A549 (cell line): ENCODE results near the gene UBTD1.

Experiments
- CHD2 ChIP-seq: fragments of 150-350 bp; IDR thresholded peaks from 2 replicates; pipeline ENCODE4 v1.6.1; 2014; ENCODE audit warnings: low read length; ENCODE audit not compliant: partially characterized antibody
- CTCF ChIP-seq: fragments of >200 bp; sonication (Bioruptor Twin); formaldehyde crosslinking; IDR thresholded peaks from 3 replicates; pipeline ENCODE4 v1.5.1; 2016
- EHF ChIP-seq: fragments of 250-450 bp; sonication (Bioruptor Pico); IDR thresholded peaks from 2 replicates; pipeline ENCODE4 v1.5.0; 2020; ENCODE audit warnings: mild to moderate bottlenecking
- EP300 ChIP-seq, 2 experiments: fragments of >200 bp; sonication (Bioruptor Twin); formaldehyde crosslinking; IDR thresholded peaks; 2 replicates in 1 of 2; 3 replicates in 1 of 2; pipeline ENCODE4 v1.6.1; 2016 to 2017
- FOSL2 ChIP-seq, 2 experiments: fragments of 450-650 bp in 1 of 2; fragments of >200 bp in 1 of 2; sonication (Bioruptor Twin) in 1 of 2; formaldehyde crosslinking; IDR thresholded peaks; 2 replicates each; pipeline versions ENCODE4 v1.5.0 to v1.6.1; 2016 to 2020; ENCODE audit warnings: mild to moderate bottlenecking in 1 of 2, moderate library complexity in 1 of 2
- HOXA7 ChIP-seq: fragments of 250-450 bp; sonication (Bioruptor Pico); IDR thresholded peaks from 2 replicates; pipeline ENCODE4 v1.5.0; 2020; ENCODE audit warnings: mild to moderate bottlenecking, moderate library complexity
- MAZ ChIP-seq: fragments of 150-350 bp; IDR thresholded peaks from 2 replicates; pipeline ENCODE4 v1.6.1; 2014; ENCODE audit warnings: antibody characterized with exemption, low read depth, low read length, borderline replicate concordance
- POLR2A ChIP-seq: IDR thresholded peaks from 2 replicates; pipeline ENCODE4 v1.6.1; 2012; ENCODE audit warnings: mild to moderate bottlenecking, low read length
- POLR2AphosphoS2 ChIP-seq: conservative IDR thresholded peaks from 2 replicates; pipeline ENCODE4 v1.6.1; 2012; ENCODE audit warnings: low read length, improper control_type of control experiment, inconsistent platforms
- RCOR1 ChIP-seq: fragments of 150-350 bp; IDR thresholded peaks from 2 replicates; pipeline ENCODE4 v1.6.1; 2014; ENCODE audit warnings: antibody characterized with exemption, low read length, low read depth
- RFX5 ChIP-seq: fragments of 450-650 bp; IDR thresholded peaks from 2 replicates; pipeline ENCODE4 v1.7.1; 2014; ENCODE audit warnings: antibody characterized with exemption, mild to moderate bottlenecking, moderate library complexity

GRCh38 chr10:97506199-97506991 lies 7.7 kb downstream of the UBTD1 start:
- TF ChIP-seq POLR2A (no peak), EP300 (IDR thresholded peaks at IDR 0.05) (no peak), CTCF (no peak), CHD2 (no peak), EHF (CRISPR knock-in tag) (no peak), HOXA7 (CRISPR knock-in tag) (no peak), RFX5 (no peak), MAZ (no peak), POLR2AphosphoS2 (no peak), FOSL2 (IDR thresholded peaks at IDR 0.05) (no peak), FOSL2 (CRISPR knock-in tag; IDR thresholded peaks at IDR 0.05) (no peak), RCOR1 (no peak)
